ENCODE data around the gene RGN.
"Not testable (repeated sequence)": the region's sequence is repeated elsewhere in the genome, so short reads cannot be mapped to it uniquely, and the experiment has no call there.

Gene RGN

GRCh38 chrX:47078129-47079043, at the start of gene RGN:
TSS of gene RGN (plus strand) at chrX:47078443. CDS start at chrX:47081145, 2,702 bp downstream.
- DNase-seq (ENCODE audit: low read depth in 1 of 2, low spot score in 1 of 2) = no peak

GRCh38 chrX:47030339-47030738, 47.9 kb upstream of the RGN start:
- no peak for DNase-seq (ENCODE audit: low read depth in 1 of 2, low spot score in 1 of 2)

DNA sequence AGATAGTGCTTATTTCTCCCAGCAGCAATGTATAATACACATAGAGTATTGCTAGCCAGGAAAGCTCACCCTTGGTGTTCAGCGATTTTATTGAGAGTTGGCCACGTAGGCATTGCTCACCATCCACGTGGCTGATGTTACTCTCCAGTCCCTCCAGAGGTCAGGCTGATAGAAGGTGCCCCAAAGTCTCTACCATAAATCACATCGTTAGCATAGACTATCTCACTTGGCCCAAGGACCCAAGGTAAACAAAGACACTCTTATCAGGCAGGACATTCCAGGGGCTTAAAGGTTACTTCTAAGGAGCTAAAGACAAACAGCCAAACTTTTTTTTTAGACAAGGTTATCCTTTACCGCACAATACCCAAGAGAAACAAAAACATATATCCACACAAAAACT, 30.3 kb upstream of the RGN start:
- no peak for DNase-seq (ENCODE audit: low read depth in 1 of 2, low spot score in 1 of 2)

DNA sequence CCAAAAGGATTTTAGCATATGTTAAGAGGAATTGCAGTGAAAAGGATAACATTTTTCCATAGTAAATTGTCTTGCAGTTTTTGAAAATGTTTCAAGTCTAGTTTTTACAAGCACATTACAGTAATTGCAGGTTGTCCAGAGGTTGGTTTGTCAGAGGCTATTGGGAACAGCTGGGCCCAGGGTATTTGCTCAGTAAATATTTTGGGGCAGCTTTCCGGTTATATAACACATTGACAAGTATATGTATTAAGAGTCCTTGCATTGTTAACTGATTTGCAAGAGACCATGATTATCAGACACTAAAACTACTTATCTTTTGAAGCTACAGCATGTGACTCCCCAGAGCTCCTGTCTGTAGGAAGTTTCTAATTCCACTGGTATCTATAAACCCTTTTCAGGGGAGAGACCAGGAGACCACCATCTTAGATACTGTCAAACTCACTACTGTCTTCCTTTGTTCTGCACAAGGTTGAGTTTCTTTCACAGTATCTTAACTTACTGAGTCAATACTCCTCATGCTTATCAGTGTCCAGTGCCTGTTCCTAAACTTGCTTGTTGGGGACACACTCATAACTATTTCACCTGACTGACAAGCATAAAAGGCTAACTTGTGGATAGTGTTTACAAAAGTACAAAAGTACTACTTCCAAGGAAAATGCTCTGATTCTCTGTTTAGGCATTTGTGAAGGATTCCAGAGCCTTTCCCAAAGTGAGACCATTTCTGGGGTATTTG, 18.9 kb upstream of the RGN start:
- DNase-seq (ENCODE audit: low read depth in 1 of 2, low spot score in 1 of 2) = no peak

- DNase-seq (ENCODE audit: low read depth in 1 of 2, low spot score in 1 of 2) = no peak
Measured at GRCh38 chrX:47060708-47061107, 17.5 kb upstream of the RGN start.

GRCh38 chrX:47061238-47061919, 16.9 kb upstream of the RGN start:
- DNase-seq (ENCODE audit: low read depth in 1 of 2, low spot score in 1 of 2) = no peak

- no peak for DNase-seq (ENCODE audit: low read depth in 1 of 2, low spot score in 1 of 2)
Measured at GRCh38 chrX:47063179-47063578, 15.1 kb upstream of the RGN start.

DNA sequence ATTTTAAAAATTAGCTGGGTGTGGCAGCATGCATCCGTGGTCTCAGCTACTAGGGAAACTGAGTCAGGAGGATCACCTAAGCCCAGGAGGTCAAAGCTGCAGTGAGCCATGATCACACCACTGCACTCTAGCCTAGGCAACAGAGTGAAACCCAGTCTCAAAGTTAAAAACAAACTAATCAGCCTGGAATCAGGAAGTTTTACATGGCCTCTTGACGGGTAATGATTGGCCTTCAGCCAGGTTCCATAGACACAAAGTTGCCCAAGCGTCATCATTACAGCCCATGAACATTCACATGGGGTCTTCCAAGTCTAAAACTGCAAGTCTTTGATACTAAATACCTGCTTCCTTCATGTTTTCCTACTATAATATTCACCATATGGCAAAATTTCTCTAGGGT, 10.0 kb upstream of the RGN start:
- DNase-seq (ENCODE audit: low read depth in 1 of 2, low spot score in 1 of 2) = no peak

- no peak for DNase-seq (ENCODE audit: low read depth in 1 of 2, low spot score in 1 of 2)
Measured at GRCh38 chrX:47068720-47069119, 9.5 kb upstream of the RGN start.

DNA sequence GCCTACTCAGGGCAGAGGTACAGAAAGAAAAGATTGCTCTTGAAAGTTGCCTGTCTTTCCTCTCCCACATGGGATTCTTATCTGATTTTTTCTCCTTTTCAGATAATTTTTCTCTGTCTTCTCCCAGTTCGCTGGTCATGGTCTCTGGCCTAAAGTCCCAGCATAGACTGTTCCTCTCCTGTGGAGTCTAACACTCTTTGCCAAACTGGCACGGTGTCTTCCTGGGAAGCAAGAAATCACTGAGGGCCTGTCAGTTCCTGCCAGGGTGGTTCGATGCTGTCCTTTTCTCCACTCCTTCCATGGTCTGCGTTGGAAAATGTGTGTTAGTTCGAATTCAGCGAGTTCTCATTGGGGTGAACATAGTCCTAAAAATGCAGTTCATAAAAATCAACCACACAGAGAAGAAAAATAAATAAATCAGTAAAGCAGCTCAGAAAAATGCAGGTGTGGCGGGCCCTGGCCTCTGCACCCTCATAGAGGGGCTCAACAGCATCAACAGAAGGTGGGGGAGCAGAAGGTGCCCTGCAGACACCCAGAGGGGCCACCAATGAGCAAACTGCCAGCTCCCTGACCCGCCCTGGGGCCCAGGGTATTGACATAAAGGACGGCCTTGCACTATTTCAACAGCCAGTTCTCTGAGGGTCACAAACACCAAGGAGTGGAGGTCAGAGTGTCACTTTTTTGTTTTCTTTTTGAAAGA, 2.1 kb downstream of the RGN start:
- DNase-seq (ENCODE audit: low read depth in 1 of 2, low spot score in 1 of 2) = no peak

- no peak for DNase-seq (ENCODE audit: low read depth in 1 of 2, low spot score in 1 of 2)
Measured at GRCh38 chrX:47080915-47081236, 2.6 kb downstream of the RGN start.

DNA sequence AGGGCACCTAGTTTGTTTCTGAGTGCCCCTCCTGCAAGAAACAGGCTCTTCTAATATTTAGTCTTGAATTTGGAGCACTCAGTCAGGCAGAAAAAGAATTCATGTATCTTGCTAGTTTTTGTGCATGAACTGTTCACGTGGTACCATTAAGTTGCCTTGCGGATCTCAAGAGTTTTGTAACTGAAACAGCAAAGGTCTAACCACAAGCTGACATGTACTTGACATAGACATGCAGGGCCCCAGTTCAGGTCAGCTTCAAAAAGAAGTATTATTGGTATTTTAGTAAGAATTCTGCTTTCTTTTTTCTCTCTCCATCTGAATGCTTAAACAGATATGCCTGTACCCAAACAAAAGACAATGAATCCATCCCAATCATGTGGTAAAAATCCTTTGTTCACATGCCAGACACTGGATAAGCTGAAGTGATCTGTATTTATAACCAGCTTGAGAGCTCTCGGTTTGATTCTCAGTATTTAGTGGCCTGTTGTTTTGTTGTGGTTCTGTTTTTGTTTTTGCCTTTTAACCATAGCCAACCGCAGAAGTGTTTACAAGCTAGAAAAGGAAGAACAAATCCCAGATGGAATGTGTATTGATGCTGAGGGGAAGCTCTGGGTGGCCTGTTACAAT, 13.0 kb downstream of the RGN start:
- DNase-seq (ENCODE audit: low read depth in 1 of 2, low spot score in 1 of 2) = no peak

DNA sequence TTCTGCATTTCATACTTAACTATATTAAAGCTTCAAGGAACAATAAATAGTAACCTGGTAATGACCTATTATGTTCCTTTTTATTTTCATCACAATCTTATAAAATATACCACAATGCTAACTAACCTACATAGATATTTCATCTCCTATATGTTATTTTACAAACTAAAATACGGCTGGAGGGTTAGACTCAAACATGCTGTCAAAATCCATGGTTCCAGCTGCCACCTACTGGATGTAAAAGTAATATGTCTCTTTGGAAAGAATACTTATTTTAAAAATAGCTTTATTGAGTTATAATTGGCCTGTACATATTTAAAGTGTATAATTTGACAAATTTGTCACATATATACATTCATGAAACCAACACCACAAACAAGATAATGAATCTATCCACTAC, 15.0 kb downstream of the RGN start:
- no peak for DNase-seq (ENCODE audit: low read depth in 1 of 2, low spot score in 1 of 2)

GRCh38 chrX:47093860-47094259, 15.6 kb downstream of the RGN start:
- no peak for DNase-seq (ENCODE audit: low read depth in 1 of 2, low spot score in 1 of 2)

GRCh38 chrX:47097018-47097417, 18.8 kb downstream of the RGN start:
- DNase-seq (ENCODE audit: low read depth in 1 of 2, low spot score in 1 of 2) = no peak

- no peak for DNase-seq (ENCODE audit: low read depth in 1 of 2, low spot score in 1 of 2)
Measured at GRCh38 chrX:47098338-47099094, 20.3 kb downstream of the RGN start.

GRCh38 chrX:47101206-47101605, 23.0 kb downstream of the RGN start:
- no peak for DNase-seq (ENCODE audit: low read depth in 1 of 2, low spot score in 1 of 2)

GRCh38 chrX:47110936-47111615, 32.8 kb downstream of the RGN start:
- DNase-seq (ENCODE audit: low read depth in 1 of 2, low spot score in 1 of 2) = not testable (repeated sequence)

- DNase-seq (ENCODE audit: low read depth in 1 of 2, low spot score in 1 of 2) = no peak
Measured at GRCh38 chrX:47112316-47112954, 34.2 kb downstream of the RGN start.

All from stimulated activated CD4-positive, alpha-beta T cell treated with anti-CD3 and anti-CD28 coated beads, Interleukin-15, amount 100 ng/mL, for 1 hour (primary cell).